IPS-15b (cell line): ENCODE results near the gene IL32.
"Not testable (repeated sequence)": the region's sequence is repeated elsewhere in the genome, so short reads cannot be mapped to it uniquely, and the experiment has no call there.

Experiments used
- H3K27me3 ChIP-seq: one replicate; pipeline ENCODE4 v1.6.1; 2013; ENCODE audit warnings: low read length; ENCODE audit not compliant: control insufficient read depth, insufficient read depth
- H3K36me3 ChIP-seq: one replicate; pipeline ENCODE4 v1.6.1; 2013; ENCODE audit warnings: low read length; ENCODE audit not compliant: control insufficient read depth, insufficient read depth
- H3K4me1 ChIP-seq: one replicate; pipeline ENCODE4 v1.6.1; 2013; ENCODE audit warnings: mild to moderate bottlenecking, low read length; ENCODE audit not compliant: control insufficient read depth, insufficient read depth
- H3K4me3 ChIP-seq: one replicate; pipeline ENCODE4 v1.5.1; 2013; ENCODE audit warnings: low read depth, low read length
- H3K9ac ChIP-seq: one replicate; pipeline ENCODE4 v1.6.1; 2013; ENCODE audit warnings: low read depth, mild to moderate bottlenecking, low read length
- H3K9me3 ChIP-seq: one replicate; pipeline ENCODE4 v1.6.1; 2013; ENCODE audit warnings: mild to moderate bottlenecking, low read length; ENCODE audit not compliant: control insufficient read depth, insufficient read depth

Gene IL32

DNA sequence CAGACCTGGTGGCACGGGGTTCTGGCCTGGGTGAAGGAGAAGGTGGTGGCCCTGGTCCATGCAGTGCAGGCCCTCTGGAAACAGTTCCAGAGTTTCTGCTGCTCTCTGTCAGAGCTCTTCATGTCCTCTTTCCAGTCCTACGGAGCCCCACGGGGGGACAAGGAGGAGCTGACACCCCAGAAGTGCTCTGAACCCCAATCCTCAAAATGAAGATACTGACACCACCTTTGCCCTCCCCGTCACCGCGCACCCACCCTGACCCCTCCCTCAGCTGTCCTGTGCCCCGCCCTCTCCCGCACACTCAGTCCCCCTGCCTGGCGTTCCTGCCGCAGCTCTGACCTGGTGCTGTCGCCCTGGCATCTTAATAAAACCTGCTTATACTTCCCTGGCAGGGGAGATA is 3.7 kb downstream of the IL32 start:
- not testable (repeated sequence) for H3K9ac ChIP-seq, H3K4me1 ChIP-seq, H3K27me3 ChIP-seq, H3K4me3 ChIP-seq, H3K9me3 ChIP-seq, H3K36me3 ChIP-seq

- H3K9ac ChIP-seq = no peak overlapping the region
These were observed 5.2 kb downstream of the IL32 start for GRCh38 chr16:3070608-3071111.

GRCh38 chr16:3071655-3072054 is 6.2 kb downstream of the IL32 start:
- Histone ChIP-seq H3K9ac (no peak overlapping the region), H3K27me3 (no peaks in the 10 kb centered on the region), H3K4me3 (no peak overlapping the region), H3K9me3 (no peaks in the 10 kb centered on the region), H3K36me3 (no peaks in the 10 kb centered on the region), H3K4me1 (no peaks in the 10 kb centered on the region)

More at GRCh38 chr16:3070608-3071111, 5.2 kb downstream of the IL32 start:
- Histone ChIP-seq H3K36me3 (no peaks in the 10 kb centered on the region), H3K9me3 (no peaks in the 10 kb centered on the region), H3K4me3 (no peak overlapping the region), H3K27me3 (no peaks in the 10 kb centered on the region), H3K4me1 (peaks cover under 1% of the 10 kb centered on the region)

GRCh38 chr16:3072148-3072547 is 6.7 kb downstream of the IL32 start:
- not testable (repeated sequence) for H3K36me3 ChIP-seq, H3K4me1 ChIP-seq, H3K9ac ChIP-seq, H3K9me3 ChIP-seq, H3K27me3 ChIP-seq, H3K4me3 ChIP-seq

GRCh38 chr16:3072576-3073263 is 7.3 kb downstream of the IL32 start:
- not testable (repeated sequence) for H3K9ac ChIP-seq, H3K9me3 ChIP-seq, H3K36me3 ChIP-seq, H3K4me3 ChIP-seq, H3K4me1 ChIP-seq, H3K27me3 ChIP-seq

DNA sequence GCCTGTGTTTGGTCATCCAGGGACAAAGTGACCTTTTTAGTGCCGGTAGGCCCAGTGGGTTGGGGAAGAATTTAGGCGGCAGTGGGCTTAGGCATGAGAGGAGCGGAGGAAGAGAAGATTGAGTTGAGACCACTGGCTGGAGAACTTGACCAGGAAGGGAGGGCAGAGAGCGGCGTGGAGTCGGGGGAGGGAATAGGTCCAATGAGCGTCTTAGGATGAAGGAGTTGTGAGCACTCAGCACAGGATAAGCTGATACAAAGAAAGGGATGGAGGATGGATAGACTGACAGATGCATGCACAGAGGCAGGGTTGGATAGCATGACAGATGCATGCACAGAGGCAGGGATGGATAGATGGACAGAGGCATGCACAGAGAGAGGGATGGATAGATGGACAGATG is 8.0 kb downstream of the IL32 start:
- Histone ChIP-seq H3K4me3 (no peak overlapping the region), H3K27me3 (no peaks in the 10 kb centered on the region), H3K36me3 (no peaks in the 10 kb centered on the region), H3K4me1 (no peaks in the 10 kb centered on the region), H3K9me3 (no peaks in the 10 kb centered on the region), H3K9ac (no peak overlapping the region)

DNA sequence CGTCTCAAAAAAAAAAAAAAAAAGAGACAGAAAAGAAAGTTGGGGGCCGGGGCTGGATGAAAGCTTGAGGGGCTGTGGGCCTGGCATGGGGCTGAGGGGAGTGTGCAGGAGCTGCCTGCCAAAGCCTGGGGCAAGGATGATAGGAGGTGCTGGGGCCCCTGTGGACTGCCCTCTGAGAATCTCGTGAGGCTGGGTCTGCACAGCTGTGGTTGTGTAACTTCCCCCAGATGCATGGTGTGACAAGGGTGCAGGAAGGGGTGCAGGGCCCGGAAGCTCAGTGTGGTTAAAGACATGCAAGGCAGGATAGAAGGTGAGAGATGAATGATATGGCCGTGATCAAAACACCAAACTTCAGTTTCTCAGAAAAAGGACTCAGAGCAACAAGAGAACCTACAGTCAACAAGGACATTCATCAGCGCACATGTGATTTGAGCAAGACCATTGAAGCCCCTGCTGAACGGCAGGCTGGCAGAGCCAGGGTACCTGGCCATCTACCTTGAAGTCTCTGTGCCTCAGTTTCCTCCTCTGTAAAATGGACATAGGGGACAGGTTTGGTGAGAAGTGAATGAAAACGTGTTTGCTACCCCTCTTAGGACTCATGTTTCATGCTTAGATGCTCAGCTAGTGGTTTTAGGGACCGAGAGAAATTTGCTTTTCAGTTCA is 9.6 kb downstream of the IL32 start:
- H3K36me3 ChIP-seq = no peaks in the 10 kb centered on the region
- no peak overlapping the region for H3K4me3 ChIP-seq
- no peaks in the 10 kb centered on the region for H3K9me3 ChIP-seq
- no peaks in the 10 kb centered on the region for H3K27me3 ChIP-seq
- H3K4me1 ChIP-seq = peaks cover 8% of the 10 kb centered on the region
- H3K9ac ChIP-seq = no peak overlapping the region

DNA sequence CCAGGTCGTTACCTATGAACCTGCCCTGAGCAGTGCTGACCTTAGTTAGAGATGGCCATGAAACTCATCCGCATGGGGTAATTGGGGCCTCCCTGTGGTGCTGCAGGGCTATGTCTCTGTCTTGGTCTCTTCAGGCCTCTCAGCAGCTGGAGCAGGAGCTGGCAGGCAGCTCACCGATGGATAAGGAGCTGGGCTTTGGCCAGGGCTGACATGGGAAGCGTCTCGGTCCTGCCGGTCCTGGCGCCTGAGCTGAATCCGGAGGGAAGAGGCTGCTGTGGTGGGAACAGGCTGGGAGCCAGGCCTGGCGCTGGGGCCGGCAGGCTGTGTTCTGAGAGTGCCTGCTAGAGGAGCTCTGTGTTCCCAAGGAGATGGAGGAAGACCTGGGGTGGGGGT is 10.1 kb downstream of the IL32 start:
- Histone ChIP-seq H3K36me3 (no peaks in the 10 kb centered on the region), H3K9ac (no peak overlapping the region), H3K27me3 (no peaks in the 10 kb centered on the region), H3K9me3 (no peaks in the 10 kb centered on the region), H3K4me1 (peaks cover 8% of the 10 kb centered on the region), H3K4me3 (no peak overlapping the region)

DNA sequence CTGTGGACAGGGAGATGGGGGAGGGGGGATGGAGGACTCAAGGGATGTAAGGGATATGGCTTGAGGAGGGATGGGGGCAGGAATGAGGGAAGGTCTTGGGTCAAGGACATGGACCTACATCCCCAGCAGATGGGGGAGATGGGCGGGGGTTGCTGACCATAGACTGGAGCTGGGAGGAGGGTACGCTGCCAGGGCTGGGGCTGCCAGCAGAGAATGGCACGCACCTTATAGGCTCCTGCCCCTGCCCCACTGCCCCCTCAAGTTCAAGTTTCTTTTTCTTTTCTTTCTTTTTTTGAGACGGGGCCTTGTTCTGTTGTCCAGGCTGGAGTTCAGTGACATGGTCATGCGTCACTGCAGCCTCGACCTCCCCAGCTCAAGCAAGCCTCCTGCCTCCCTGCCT is 10.5 kb downstream of the IL32 start:
- H3K9ac ChIP-seq, H3K36me3 ChIP-seq, H3K27me3 ChIP-seq, H3K4me3 ChIP-seq, H3K9me3 ChIP-seq, H3K4me1 ChIP-seq: not testable (repeated sequence)

DNA sequence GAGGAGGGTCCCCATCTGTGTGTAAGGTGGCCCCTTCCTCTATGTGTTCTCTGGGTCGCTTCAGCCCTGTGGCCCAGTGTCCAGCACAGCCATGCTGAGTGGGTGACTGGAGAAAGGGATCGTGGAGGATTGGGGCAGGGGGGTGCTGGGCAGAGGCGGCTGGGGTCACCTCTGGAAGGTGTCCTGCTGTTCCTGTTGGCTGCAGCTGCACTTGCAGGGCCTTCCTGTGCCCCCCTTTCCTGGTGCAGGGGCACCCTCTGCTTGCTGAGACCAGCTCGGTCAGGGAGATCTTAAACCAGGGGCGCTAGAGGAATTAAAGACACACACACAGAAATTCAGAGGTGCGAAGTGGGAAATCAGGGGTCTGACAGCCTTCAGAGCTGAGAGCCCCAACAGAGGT is 11.1 kb downstream of the IL32 start:
- Histone ChIP-seq H3K4me1 (peaks cover 8% of the 10 kb centered on the region), H3K9ac (no peak overlapping the region), H3K27me3 (no peaks in the 10 kb centered on the region), H3K4me3 (no peak overlapping the region), H3K9me3 (no peaks in the 10 kb centered on the region), H3K36me3 (no peaks in the 10 kb centered on the region)

DNA sequence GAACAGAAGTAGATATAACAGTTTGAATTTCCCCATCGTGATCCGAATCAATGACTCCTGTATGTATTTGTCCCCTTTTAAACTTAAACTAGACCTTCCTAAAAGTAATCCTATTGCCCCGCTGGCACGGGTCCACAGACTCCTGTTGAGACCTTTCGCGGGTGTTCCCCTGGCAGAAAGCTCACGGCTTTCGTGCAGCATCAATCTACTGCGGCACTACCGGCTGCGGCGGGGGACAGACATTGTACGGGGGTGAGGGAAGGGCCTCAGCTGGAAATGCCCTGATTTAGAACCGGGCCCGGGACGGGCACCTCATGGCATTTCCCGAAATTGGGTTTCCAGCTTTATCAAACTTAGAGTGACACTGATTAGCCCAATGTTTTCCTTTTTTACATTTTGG is 14.6 kb downstream of the IL32 start:
- H3K27me3 ChIP-seq = no peaks in the 10 kb centered on the region
- H3K36me3 ChIP-seq = no peaks in the 10 kb centered on the region
- H3K4me1 ChIP-seq = peaks cover 8% of the 10 kb centered on the region
- H3K9ac ChIP-seq = no peak overlapping the region
- no peaks in the 10 kb centered on the region for H3K9me3 ChIP-seq
- H3K4me3 ChIP-seq = no peak overlapping the region

GRCh38 chr16:3081957-3082356 is 16.5 kb downstream of the IL32 start:
- H3K4me3 ChIP-seq, H3K9me3 ChIP-seq, H3K36me3 ChIP-seq, H3K9ac ChIP-seq, H3K27me3 ChIP-seq, H3K4me1 ChIP-seq: not testable (repeated sequence)
